Fibroblast of lung (primary cell): Measurements from ENCODE around the gene PZP. TPM values are rescaled to one million over a fixed set of nuclear protein-coding genes. Genes with fewer than 3 reads are reported as not detected.

Experiments
- DNase-seq, 2 donors: peaks; one replicate each; pipeline versions ENCODE4 v3.0.0 to v3.0.0-alpha.2; 2010; ENCODE audit warnings: low read depth in 2 of 2
- H2AFZ ChIP-seq: 2 replicates; pipeline ENCODE4 v1.5.1; 2012; ENCODE audit warnings: low read length, control low read depth, inconsistent platforms
- H3K27ac ChIP-seq: 2 replicates; pipeline ENCODE4 v1.5.1; 2011; ENCODE audit warnings: low read length, control low read depth; ENCODE audit not compliant: insufficient read depth
- H3K27me3 ChIP-seq: 2 replicates; pipeline ENCODE4 v1.5.1; 2011; ENCODE audit warnings: mild to moderate bottlenecking, low read length; ENCODE audit not compliant: control insufficient read depth, insufficient read depth
- H3K36me3 ChIP-seq: 2 replicates; pipeline ENCODE4 v1.5.1; 2011; ENCODE audit warnings: low read length; ENCODE audit not compliant: control insufficient read depth, insufficient read depth
- H3K4me1 ChIP-seq: 2 replicates; pipeline ENCODE4 v1.5.1; 2011; ENCODE audit warnings: low read length; ENCODE audit not compliant: control insufficient read depth, insufficient read depth; ENCODE audit errors: extremely low read depth
- H3K4me2 ChIP-seq: 2 replicates; pipeline ENCODE4 v1.5.1; 2011; ENCODE audit warnings: low read length, control low read depth; ENCODE audit not compliant: insufficient read depth; ENCODE audit errors: extremely low read depth
- H3K4me3 ChIP-seq, 4 experiments: fragments of 200-600 bp in 1 of 4; sonication (generic) in 1 of 4; replicated peaks in 1 of 4; 2 replicates each; pipeline ENCODE4 v1.5.1; 2011 to 2016; ENCODE audit warnings: low read length in 4 of 4, low read depth in 3 of 4, mild to moderate bottlenecking in 3 of 4, control low read depth in 2 of 4, inconsistent platforms in 1 of 4, mixed read lengths in 1 of 4; ENCODE audit not compliant: insufficient read depth in 1 of 4; ENCODE audit errors: control extremely low read depth in 1 of 4
- H3K79me2 ChIP-seq: 2 replicates; pipeline ENCODE4 v1.5.1; 2012; ENCODE audit warnings: mild to moderate bottlenecking, low read length, inconsistent platforms; ENCODE audit not compliant: control insufficient read depth, insufficient read depth
- H3K9ac ChIP-seq: 2 replicates; pipeline ENCODE4 v1.5.1; 2011; ENCODE audit warnings: mild to moderate bottlenecking, low read length, control low read depth; ENCODE audit not compliant: insufficient read depth
- H3K9me3 ChIP-seq: 2 replicates; pipeline ENCODE4 v1.5.1; 2012; ENCODE audit warnings: low read depth, low read length; ENCODE audit not compliant: control insufficient read depth, insufficient read depth
- H4K20me1 ChIP-seq: 2 replicates; pipeline ENCODE4 v1.5.1; 2011; ENCODE audit warnings: low read length; ENCODE audit not compliant: control insufficient read depth, insufficient read depth; ENCODE audit errors: extremely low read depth
- CTCF ChIP-seq, 2 donors: IDR thresholded peaks in 1 of 2; conservative IDR thresholded peaks in 1 of 2; 1 replicate in 1 of 2; 2 replicates in 1 of 2; pipeline ENCODE4 v1.5.1; 2011 to 2012; ENCODE audit warnings: low read length in 2 of 2, control low read depth in 1 of 2, inconsistent platforms in 1 of 2, low read depth in 1 of 2, mild to moderate bottlenecking in 1 of 2
- EZH2 ChIP-seq: IDR thresholded peaks from 2 replicates; pipeline ENCODE4 v1.5.1; 2012; ENCODE audit warnings: low read length, control low read depth, mild to moderate bottlenecking; ENCODE audit errors: missing control alignments
- polyA plus RNA-seq, 2 donors: library from polyadenylated mRNA; depleted of rRNA in 1 of 2; stranded (reverse) in 1 of 2; unstranded in 1 of 2; fragments of >200 nt; gene quantifications; 2 replicates each; pipeline ENCODE4 v1.2.1, GENCODE V29; 2011 to 2012; ENCODE audit warnings: missing spikeins in 1 of 2
- total RNA-seq: library from RNA; depleted of rRNA; stranded (reverse); fragments of >200 nt; gene quantifications from 2 replicates; pipeline ENCODE4 v1.2.1, GENCODE V29; 2014

Gene PZP
- total and polyA plus RNA-seq, 2 donors (not counting 1 experiment from before 2014, with no cell fraction given), result not detected

- H3K9me3 ChIP-seq, result no peaks in the 10 kb centered on the region
- H3K27me3 ChIP-seq, result no peaks in the 10 kb centered on the region
- no peak for DNase-seq
- TF ChIP-seq CTCF (conservative IDR thresholded peaks at IDR 0.05 in 1 of 2, IDR thresholded peaks at IDR 0.05 in 1 of 2; ENCODE audit: low read depth in 1 of 2, low read length in 2 of 2) (no peak), EZH2 (no peak)
- H3K9ac ChIP-seq, result no peak overlapping the region
- no peaks in the 10 kb centered on the region for H4K20me1 ChIP-seq
- H3K4me3 ChIP-seq, result no peak overlapping the region
- H3K36me3 ChIP-seq, result no peaks in the 10 kb centered on the region
- H2AFZ ChIP-seq, result no peak overlapping the region
- no peaks in the 10 kb centered on the region for H3K79me2 ChIP-seq
- no peak overlapping the region for H3K4me2 ChIP-seq
- H3K27ac ChIP-seq, result no peak overlapping the region
- H3K4me1 ChIP-seq, result no peaks in the 10 kb centered on the region
Measured at GRCh38 chr12:9156119-9156518, 52.1 kb downstream of the PZP start.

- Histone ChIP-seq H3K27ac (no peak overlapping the region), H3K36me3 (no peaks in the 10 kb centered on the region), H3K27me3 (no peaks in the 10 kb centered on the region), H3K9ac (no peak overlapping the region), H3K4me2 (no peak overlapping the region), H3K79me2 (no peaks in the 10 kb centered on the region), H3K9me3 (no peaks in the 10 kb centered on the region), H2AFZ (no peak overlapping the region), H4K20me1 (no peaks in the 10 kb centered on the region), H3K4me3 (no peak overlapping the region), H3K4me1 (no peaks in the 10 kb centered on the region)
- DNase-seq, result no peak
- TF ChIP-seq CTCF (conservative IDR thresholded peaks at IDR 0.05 in 1 of 2, IDR thresholded peaks at IDR 0.05 in 1 of 2; ENCODE audit: low read depth in 1 of 2, low read length in 2 of 2) (no peak), EZH2 (no peak)
Measured at GRCh38 chr12:9149372-9149771, 58.8 kb downstream of the PZP start.

- H3K4me1 ChIP-seq, result no peaks in the 10 kb centered on the region
- no peak overlapping the region for H3K9ac ChIP-seq
- H3K36me3 ChIP-seq, result no peaks in the 10 kb centered on the region
- no peak overlapping the region for H2AFZ ChIP-seq
- H3K27ac ChIP-seq, result no peak overlapping the region
- H3K27me3 ChIP-seq, result no peaks in the 10 kb centered on the region
- no peaks in the 10 kb centered on the region for H4K20me1 ChIP-seq
- H3K4me3 ChIP-seq, result no peak overlapping the region
- H3K9me3 ChIP-seq, result no peaks in the 10 kb centered on the region
- no peaks in the 10 kb centered on the region for H3K79me2 ChIP-seq
- TF ChIP-seq CTCF (conservative IDR thresholded peaks at IDR 0.05 in 1 of 2, IDR thresholded peaks at IDR 0.05 in 1 of 2; ENCODE audit: low read depth in 1 of 2, low read length in 2 of 2) (no peak), EZH2 (no peak)
- no peak for DNase-seq
- H3K4me2 ChIP-seq, result no peak overlapping the region
Measured at GRCh38 chr12:9148926-9149325, 59.3 kb downstream of the PZP start.
